IPS DF 4.7 (cell line): ENCODE results near the gene USE1.

Source experiments
- DNase-seq: peaks from one replicate; pipeline ENCODE4 v3.0.0-alpha.2; 2013; ENCODE audit warnings: low spot score; ENCODE audit errors: extremely low read depth

Gene USE1

GRCh38 chr19:17205237-17206140 lies 9.7 kb upstream of the USE1 start:
- peak; percentile 53 for DNase-seq

- DNase-seq, result no peak
These were observed 8.2 kb upstream of the USE1 start for GRCh38 chr19:17206736-17207581.

GRCh38 chr19:17209126-17210036 lies 5.8 kb upstream of the USE1 start:
- no peak for DNase-seq

- no peak for DNase-seq
These were observed 4.9 kb upstream of the USE1 start for GRCh38 chr19:17210296-17210695.

GRCh38 chr19:17211547-17212446 lies 3.4 kb upstream of the USE1 start:
- no peak for DNase-seq

- no peak for DNase-seq
These were observed 1.8 kb upstream of the USE1 start for GRCh38 chr19:17213334-17213733.

- no peak for DNase-seq
These were observed 540 bp upstream of the USE1 start for GRCh38 chr19:17214508-17215126.

- DNase-seq, result no peak
These were observed 1.0 kb downstream of the USE1 start for GRCh38 chr19:17216058-17216670.

GRCh38 chr19:17219286-17219685 lies 4.1 kb downstream of the USE1 start:
- DNase-seq, result no peak

GRCh38 chr19:17220207-17220758 lies 5.1 kb downstream of the USE1 start:
- no peak for DNase-seq

GRCh38 chr19:17225053-17225452 lies 9.9 kb downstream of the USE1 start:
- no peak for DNase-seq

GRCh38 chr19:17226002-17226933 lies 11.1 kb downstream of the USE1 start, which contains the start of gene OCEL1:
Gene OCEL1, plus strand, starts transcription at chr19:17226226. Its CDS starts 22 bp downstream, at chr19:17226248.
- DNase-seq, result no peak

- DNase-seq, result no peak
These were observed 12.7 kb downstream of the USE1 start for GRCh38 chr19:17227798-17228367.

- no peak for DNase-seq
These were observed 14.7 kb downstream of the USE1 start for GRCh38 chr19:17229890-17230289.

GRCh38 chr19:17232258-17232657 lies 17.1 kb downstream of the USE1 start:
- no peak for DNase-seq

- DNase-seq, result no peak
These were observed 19.7 kb downstream of the USE1 start for GRCh38 chr19:17234911-17235299.

GRCh38 chr19:17235300-17235970 lies 20.3 kb downstream of the USE1 start:
- DNase-seq, result no peak
